Activated T-cell treated with anti-CD3 and anti-CD28 coated beads for 24 hours (primary cell): ENCODE data around the gene HOXC13.

Source experiments
- DNase-seq: peaks from one replicate; pipeline ENCODE4 v3.0.0-alpha.2; 2020; ENCODE audit warnings: low read depth

Gene HOXC13

GRCh38 chr12:53939141-53940108 lies 794 bp downstream of the HOXC13 start:
- no peak for DNase-seq

GRCh38 chr12:53940443-53941014 lies 1.9 kb downstream of the HOXC13 start:
- DNase-seq: no peak

GRCh38 chr12:53941187-53941586 lies 2.6 kb downstream of the HOXC13 start:
- no peak for DNase-seq

- no peak for DNase-seq
Measured at GRCh38 chr12:53941750-53942149, 3.1 kb downstream of the HOXC13 start.

- no peak for DNase-seq
Measured at GRCh38 chr12:53942467-53942997, 3.9 kb downstream of the HOXC13 start.

GRCh38 chr12:53944209-53944608 lies 5.6 kb downstream of the HOXC13 start:
- no peak for DNase-seq

- DNase-seq: no peak
Measured at GRCh38 chr12:53944907-53945847, 6.5 kb downstream of the HOXC13 start.

- no peak for DNase-seq
Measured at GRCh38 chr12:53947743-53948142, 9.1 kb downstream of the HOXC13 start.

- no peak for DNase-seq
Measured at GRCh38 chr12:53948650-53949593, 10.3 kb downstream of the HOXC13 start.

- no peak for DNase-seq
Measured at GRCh38 chr12:53949631-53950436, 11.2 kb downstream of the HOXC13 start.

GRCh38 chr12:53950437-53950773 lies 11.8 kb downstream of the HOXC13 start:
- DNase-seq: no peak

GRCh38 chr12:53950789-53951576 lies 12.4 kb downstream of the HOXC13 start:
- DNase-seq: no peak

GRCh38 chr12:53951577-53952334 lies 13.1 kb downstream of the HOXC13 start:
- DNase-seq: no peak

GRCh38 chr12:53952335-53952694 lies 13.7 kb downstream of the HOXC13 start:
- no peak for DNase-seq

- DNase-seq: no peak
Measured at GRCh38 chr12:53952871-53953734, 14.5 kb downstream of the HOXC13 start.

GRCh38 chr12:53953831-53954693 lies 15.4 kb downstream of the HOXC13 start:
- no peak for DNase-seq

GRCh38 chr12:53954694-53955035 lies 16.0 kb downstream of the HOXC13 start, which contains the start of gene HOXC12:
TSS of gene HOXC12 (plus strand) at chr12:53954903. CDS start at chr12:53954930, 27 bp downstream.
- no peak for DNase-seq
